Chondrocyte (in vitro differentiated cells): ENCODE results near the gene EFCAB13. TPM values are rescaled to one million over a fixed set of nuclear protein-coding genes. Genes with fewer than 3 reads are reported as not detected.
"Not testable (repeated sequence)": the region's sequence is repeated elsewhere in the genome, so short reads cannot be mapped to it uniquely, and the experiment has no call there.

Experiments
- DNase-seq: peaks from one replicate; pipeline ENCODE4 v3.0.0; 2021; ENCODE audit warnings: mixed read lengths, low spot score
- H3K27ac Mint-ChIP-seq: one replicate; pipeline ENCODE4 v1.8.0; 2021; ENCODE audit warnings: mild to moderate bottlenecking, moderate library complexity, mixed read lengths; ENCODE audit not compliant: unreplicated experiment
- H3K27me3 Mint-ChIP-seq: 2 replicates; pipeline ENCODE4 v1.8.0; 2021; ENCODE audit warnings: low read depth, mixed read lengths
- H3K36me3 Mint-ChIP-seq: 2 replicates; pipeline ENCODE4 v1.8.0; 2021; ENCODE audit warnings: low read depth, mixed read lengths
- H3K4me1 Mint-ChIP-seq: 2 replicates; pipeline ENCODE4 v1.8.0; 2021; ENCODE audit warnings: low read depth, mild to moderate bottlenecking, mixed read lengths
- H3K4me3 Mint-ChIP-seq: one replicate; pipeline ENCODE4 v1.8.0; 2021; ENCODE audit warnings: mild to moderate bottlenecking, moderate library complexity, mixed read lengths; ENCODE audit not compliant: unreplicated experiment
- H3K9me3 Mint-ChIP-seq: 2 replicates; pipeline ENCODE4 v1.8.0; 2021; ENCODE audit warnings: low read depth, mixed read lengths
- total RNA-seq: library from RNA; stranded (reverse); gene quantifications from 3 replicates; pipeline ENCODE4 v1.2.1, GENCODE V29; 2021
- TF ChIP-seq, protein P1 (sequence below): fragments of 200-600 bp; sonication (generic); IDR thresholded peaks from 2 replicates; pipeline ENCODE4 v1.5.0; 2021; ENCODE audit warnings: antibody characterized with exemption, mild to moderate bottlenecking, moderate library complexity

EFCAB13 gene
- total RNA-seq, 1 donor from 2014 or later, result 3.2 TPM

DNA sequence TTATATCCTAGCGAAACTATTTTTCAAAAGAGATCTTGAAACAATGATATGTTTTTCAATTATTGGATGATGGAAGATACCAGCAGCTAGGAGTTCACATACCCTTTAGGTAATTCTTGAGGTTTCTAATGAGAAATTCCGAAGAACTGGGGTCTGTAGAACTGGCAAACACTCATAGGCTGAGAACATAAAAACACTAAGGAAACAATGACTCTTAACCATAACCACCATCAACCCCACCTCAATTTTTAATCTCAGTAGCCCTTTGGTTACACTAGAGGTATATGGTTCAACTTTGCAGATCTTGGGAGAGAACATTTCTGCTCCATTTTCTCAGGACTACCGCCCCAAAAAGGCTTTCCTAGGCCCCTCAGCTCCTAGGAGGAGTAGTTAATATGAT, 141.4 kb downstream of the EFCAB13 start:
- Mint-ChIP-seq H3K4me3 (no peak overlapping the region), H3K4me1 (peaks cover 20% of the 10 kb centered on the region)

DNA sequence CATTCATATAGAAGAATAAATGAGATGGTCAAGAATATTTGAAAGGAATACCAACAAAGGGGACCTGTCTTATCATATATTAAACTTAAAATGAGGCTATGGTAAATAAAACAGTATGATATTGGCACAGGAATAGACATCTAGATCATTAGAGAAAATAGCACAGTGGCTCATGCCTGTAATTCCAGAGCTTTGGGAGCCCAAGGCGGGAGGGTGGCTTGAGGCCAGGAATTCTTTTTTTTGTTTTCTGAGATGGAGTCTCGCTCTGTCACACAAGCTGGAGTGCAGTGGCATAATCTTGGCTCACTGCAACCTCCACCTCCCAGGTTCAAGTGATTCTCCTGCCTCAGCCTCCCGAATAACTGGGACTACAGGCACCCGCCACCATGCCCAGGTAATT, 143.2 kb downstream of the EFCAB13 start:
- not testable (repeated sequence) for DNase-seq, H3K36me3 Mint-ChIP-seq
- peaks cover 20% of the 10 kb centered on the region for H3K4me1 Mint-ChIP-seq

More for the DNA sequence above, 141.4 kb downstream of the EFCAB13 start:
- H3K27ac Mint-ChIP-seq, result no peak overlapping the region
- H3K36me3 Mint-ChIP-seq, result no peaks in the 10 kb centered on the region
- TF ChIP-seq, protein P1, sequence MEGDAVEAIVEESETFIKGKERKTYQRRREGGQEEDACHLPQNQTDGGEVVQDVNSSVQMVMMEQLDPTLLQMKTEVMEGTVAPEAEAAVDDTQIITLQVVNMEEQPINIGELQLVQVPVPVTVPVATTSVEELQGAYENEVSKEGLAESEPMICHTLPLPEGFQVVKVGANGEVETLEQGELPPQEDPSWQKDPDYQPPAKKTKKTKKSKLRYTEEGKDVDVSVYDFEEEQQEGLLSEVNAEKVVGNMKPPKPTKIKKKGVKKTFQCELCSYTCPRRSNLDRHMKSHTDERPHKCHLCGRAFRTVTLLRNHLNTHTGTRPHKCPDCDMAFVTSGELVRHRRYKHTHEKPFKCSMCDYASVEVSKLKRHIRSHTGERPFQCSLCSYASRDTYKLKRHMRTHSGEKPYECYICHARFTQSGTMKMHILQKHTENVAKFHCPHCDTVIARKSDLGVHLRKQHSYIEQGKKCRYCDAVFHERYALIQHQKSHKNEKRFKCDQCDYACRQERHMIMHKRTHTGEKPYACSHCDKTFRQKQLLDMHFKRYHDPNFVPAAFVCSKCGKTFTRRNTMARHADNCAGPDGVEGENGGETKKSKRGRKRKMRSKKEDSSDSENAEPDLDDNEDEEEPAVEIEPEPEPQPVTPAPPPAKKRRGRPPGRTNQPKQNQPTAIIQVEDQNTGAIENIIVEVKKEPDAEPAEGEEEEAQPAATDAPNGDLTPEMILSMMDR, result no peak
- H3K27me3 Mint-ChIP-seq, result no peaks in the 10 kb centered on the region
- DNase-seq, result no peak
- no peaks in the 10 kb centered on the region for H3K9me3 Mint-ChIP-seq

DNA sequence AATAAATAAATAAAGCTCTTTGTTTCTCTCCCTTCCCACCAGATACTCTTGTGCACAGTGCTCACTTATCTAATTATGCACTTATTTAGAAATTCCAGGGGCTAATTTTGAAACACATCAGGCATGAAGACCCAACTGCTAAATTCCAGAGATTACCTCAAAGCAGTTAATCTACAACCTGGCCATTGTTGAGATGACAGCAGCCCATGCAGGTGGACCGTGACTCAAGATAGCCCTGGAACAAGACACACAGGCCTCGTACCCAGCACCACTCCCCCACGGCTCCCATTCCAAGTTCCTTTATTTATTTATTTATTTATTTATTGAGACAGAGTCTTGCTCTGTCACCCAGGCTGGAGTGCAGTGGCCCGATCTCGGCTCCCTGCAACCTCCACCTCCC, 147.1 kb downstream of the EFCAB13 start:
- Mint-ChIP-seq H3K4me3 (no peak overlapping the region), H3K27me3 (no peaks in the 10 kb centered on the region), H3K9me3 (no peaks in the 10 kb centered on the region), H3K27ac (no peak overlapping the region), H3K36me3 (peaks cover 4% of the 10 kb centered on the region), H3K4me1 (peaks cover 13% of the 10 kb centered on the region)
- TF ChIP-seq, protein P1, result no peak
- DNase-seq, result no peak

More for the DNA sequence above, 143.2 kb downstream of the EFCAB13 start:
- not testable (repeated sequence) for H3K4me3 Mint-ChIP-seq, H3K9me3 Mint-ChIP-seq, H3K27me3 Mint-ChIP-seq
- H3K27ac Mint-ChIP-seq, result peak overlapping the region; percentile 82

DNA sequence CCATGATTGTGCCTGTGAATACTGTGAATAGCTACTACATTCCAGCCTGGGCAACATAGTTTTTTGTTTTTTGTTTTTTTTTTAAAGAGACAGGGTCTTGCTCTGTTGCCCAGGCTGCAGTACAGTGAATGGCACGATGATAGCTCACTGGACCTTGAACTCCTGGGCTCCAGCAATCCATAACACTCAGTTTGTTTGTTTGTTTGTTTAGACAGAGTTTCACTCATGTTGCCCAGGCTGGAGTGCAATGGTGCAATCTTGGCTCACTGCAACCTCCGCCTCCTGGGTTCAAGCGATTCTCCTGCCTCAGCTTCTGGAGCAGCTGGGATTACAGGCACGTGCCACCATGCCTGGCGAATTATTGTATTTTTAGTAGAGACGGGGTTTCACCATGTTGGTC, 148.3 kb downstream of the EFCAB13 start:
- not testable (repeated sequence) for H3K4me3 Mint-ChIP-seq, DNase-seq, H3K9me3 Mint-ChIP-seq, H3K27ac Mint-ChIP-seq, H3K4me1 Mint-ChIP-seq, H3K36me3 Mint-ChIP-seq, H3K27me3 Mint-ChIP-seq

Other genes with a start within 250 kb of the EFCAB13 start
- 121 to 133 TPM (median 128 TPM) in 3 replicates for gene CDC27, start 134.7 kb upstream of the EFCAB13 start, total RNA-seq
- 0.51 to 1.9 TPM (median 1.1 TPM) in 3 replicates for gene MYL4, start 114.6 kb upstream of the EFCAB13 start, total RNA-seq
- gene ITGB3, start 70.1 kb upstream of the EFCAB13 start, total RNA-seq, result 0.85 to 11.4 TPM (median 10.5 TPM) in 3 replicates
- gene NPEPPS, start 207.2 kb downstream of the EFCAB13 start, total RNA-seq, result 97.6 to 113 TPM (median 98.3 TPM) in 3 replicates